Measurements from ENCODE around the gene UNKL. TPM values are rescaled to one million over a fixed set of nuclear protein-coding genes. Genes with fewer than 3 reads are reported as not detected.
A peak's percentile ranks its signal among the peaks of the same experiment; 100 is the strongest.

The UNKL gene
- polyA plus RNA-seq, 6 donors from 2014 or later, result 7.2 to 25.7 (median 9.2) TPM

GRCh38 chr16:1366712-1367299 lies 47.7 kb downstream of the UNKL start:
- no peaks in the 10 kb centered on the region for H3K36me3 Mint-ChIP-seq
- ATAC-seq (ENCODE audit: low read depth in 2 of 2) (no peak), DNase-seq (no peak)
- peak overlapping the region in 1 of 6 donors; percentile 91 for H3K27ac Mint-ChIP-seq
- H3K27me3 Mint-ChIP-seq, result no peaks in the 10 kb centered on the region
- no peaks in the 10 kb centered on the region for H3K9me3 Mint-ChIP-seq
- peak overlapping the region in 1 of 8 donors; percentile 42 for H3K4me3 Mint-ChIP-seq
- H3K4me1 Mint-ChIP-seq, result peaks cover 0 to 4% (median 0%) of the 10 kb centered on the region in 3 donors

DNA sequence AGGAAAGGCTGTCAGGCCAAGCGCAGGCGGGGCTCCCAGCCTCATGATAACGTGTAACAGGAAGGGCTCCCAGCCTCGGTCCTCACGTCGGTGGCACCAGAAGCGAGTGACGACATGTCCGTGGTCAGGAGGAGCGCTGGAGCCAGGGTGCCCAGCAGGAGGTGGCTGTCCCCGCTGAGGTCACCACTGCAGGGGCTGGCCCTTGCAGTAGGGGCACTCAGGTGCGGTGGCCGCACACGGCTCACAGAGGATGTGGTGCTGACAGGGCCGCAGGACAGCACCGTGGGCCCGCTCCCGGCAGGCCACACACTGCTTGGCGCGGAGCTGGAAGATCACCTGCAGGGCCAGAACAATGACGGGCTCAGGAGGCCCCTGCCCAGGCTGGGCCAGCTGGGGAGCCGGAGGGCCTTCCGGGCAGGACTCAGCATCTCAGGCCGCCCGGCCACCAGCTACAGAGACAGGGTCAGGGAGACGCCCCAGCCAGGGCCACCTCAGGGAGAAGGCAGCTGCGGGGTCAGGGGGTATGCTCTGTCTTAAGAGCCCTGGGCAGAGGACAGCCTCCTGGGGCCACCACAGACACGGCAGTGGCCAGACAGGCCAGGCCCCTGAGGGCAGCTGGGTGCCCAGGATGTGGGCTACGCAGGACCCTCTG lies 48.3 kb downstream of the UNKL start:
- Mint-ChIP-seq H3K36me3 (no peaks in the 10 kb centered on the region), H3K27me3 (no peaks in the 10 kb centered on the region), H3K27ac (peak overlapping the region in 2 of 6 donors; percentile 25 to 91), H3K4me1 (peaks cover 0 to 4% (median 0%) of the 10 kb centered on the region in 3 donors), H3K9me3 (no peaks in the 10 kb centered on the region), H3K4me3 (peak overlapping the region in 3 of 8 donors; percentile 42 to 70 (median 61))
- DNase-seq (no peak), ATAC-seq (ENCODE audit: low read depth in 2 of 2) (no peak)

DNA sequence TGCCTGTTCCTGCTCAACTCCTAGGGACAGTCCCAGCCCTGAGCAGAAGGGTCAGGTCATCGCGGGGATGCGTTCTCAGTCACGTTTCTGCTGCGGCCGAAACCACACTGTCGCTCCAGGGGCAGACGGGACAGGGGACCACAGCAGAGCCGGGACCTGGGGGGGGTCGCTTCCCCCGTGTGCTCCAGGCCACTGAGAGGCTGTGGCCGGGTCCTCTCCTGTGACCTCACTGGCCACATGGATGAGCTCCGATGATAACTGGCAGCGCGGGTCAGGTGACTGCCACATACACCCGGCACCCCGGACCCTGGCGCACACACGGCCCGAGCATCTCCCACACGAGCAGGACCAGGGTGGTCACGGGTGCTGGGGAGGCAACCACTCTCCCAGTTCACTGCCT lies 50.0 kb downstream of the UNKL start:
- no peak overlapping the region for H3K27ac Mint-ChIP-seq

DNA sequence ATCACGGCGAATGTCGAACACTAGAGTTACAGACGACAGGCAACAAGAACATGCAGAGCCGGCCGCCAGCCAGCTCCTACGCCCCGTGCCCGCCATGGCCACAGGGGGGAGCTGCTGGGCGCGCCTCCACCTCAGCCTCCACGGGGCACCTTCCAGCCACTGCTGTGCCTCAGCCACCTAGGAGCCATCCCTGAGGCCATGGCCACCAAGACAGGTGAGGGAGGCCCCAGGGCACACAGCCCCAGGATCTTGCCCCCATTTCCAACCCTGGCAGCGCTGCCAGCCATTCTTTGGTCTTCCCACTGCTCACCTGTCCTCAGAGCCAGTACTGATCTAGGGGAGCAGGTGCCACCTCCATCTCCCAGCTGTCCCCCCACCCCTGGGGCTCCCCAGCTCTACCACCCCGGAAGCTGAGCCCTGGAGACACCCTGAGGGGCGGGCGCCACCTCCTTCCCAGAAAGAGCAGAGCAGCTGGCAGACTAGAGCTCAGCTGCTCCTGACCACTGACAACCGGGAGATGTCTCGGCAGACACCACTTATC lies 50.9 kb downstream of the UNKL start:
- no peaks in the 10 kb centered on the region for H3K36me3 Mint-ChIP-seq
- ATAC-seq (ENCODE audit: low read depth in 2 of 2) (peak; percentile 94 to 97), DNase-seq (peak; percentile 62)
- H3K4me3 Mint-ChIP-seq, result no peak overlapping the region
- peak overlapping the region in 3 of 6 donors; percentile 42 to 69 (median 60) for H3K27ac Mint-ChIP-seq
- H3K4me1 Mint-ChIP-seq, result peaks cover 0 to 4% (median 0%) of the 10 kb centered on the region in 3 donors
- H3K9me3 Mint-ChIP-seq, result no peaks in the 10 kb centered on the region
- no peaks in the 10 kb centered on the region for H3K27me3 Mint-ChIP-seq

More for the DNA sequence above, 50.0 kb downstream of the UNKL start:
- Mint-ChIP-seq H3K4me3 (no peak overlapping the region), H3K36me3 (no peaks in the 10 kb centered on the region), H3K27me3 (no peaks in the 10 kb centered on the region), H3K4me1 (peaks cover 0 to 4% (median 0%) of the 10 kb centered on the region in 3 donors), H3K9me3 (no peaks in the 10 kb centered on the region)
- DNase-seq (no peak), ATAC-seq (ENCODE audit: low read depth in 2 of 2) (no peak)

- H3K4me1 Mint-ChIP-seq, result peaks cover 3 to 4% (median 4%) of the 10 kb centered on the region in 3 donors
- H3K4me3 Mint-ChIP-seq, result peak overlapping the region in 1 of 8 donors; percentile 23
- no peaks in the 10 kb centered on the region for H3K27me3 Mint-ChIP-seq
- peak overlapping the region in 2 of 6 donors; percentile 29 to 61 for H3K27ac Mint-ChIP-seq
- DNase-seq (no peak), ATAC-seq (ENCODE audit: low read depth in 2 of 2) (no peak)
- no peaks in the 10 kb centered on the region for H3K36me3 Mint-ChIP-seq
- no peaks in the 10 kb centered on the region for H3K9me3 Mint-ChIP-seq
These were observed 51.7 kb downstream of the UNKL start for GRCh38 chr16:1362807-1363206.

DNA sequence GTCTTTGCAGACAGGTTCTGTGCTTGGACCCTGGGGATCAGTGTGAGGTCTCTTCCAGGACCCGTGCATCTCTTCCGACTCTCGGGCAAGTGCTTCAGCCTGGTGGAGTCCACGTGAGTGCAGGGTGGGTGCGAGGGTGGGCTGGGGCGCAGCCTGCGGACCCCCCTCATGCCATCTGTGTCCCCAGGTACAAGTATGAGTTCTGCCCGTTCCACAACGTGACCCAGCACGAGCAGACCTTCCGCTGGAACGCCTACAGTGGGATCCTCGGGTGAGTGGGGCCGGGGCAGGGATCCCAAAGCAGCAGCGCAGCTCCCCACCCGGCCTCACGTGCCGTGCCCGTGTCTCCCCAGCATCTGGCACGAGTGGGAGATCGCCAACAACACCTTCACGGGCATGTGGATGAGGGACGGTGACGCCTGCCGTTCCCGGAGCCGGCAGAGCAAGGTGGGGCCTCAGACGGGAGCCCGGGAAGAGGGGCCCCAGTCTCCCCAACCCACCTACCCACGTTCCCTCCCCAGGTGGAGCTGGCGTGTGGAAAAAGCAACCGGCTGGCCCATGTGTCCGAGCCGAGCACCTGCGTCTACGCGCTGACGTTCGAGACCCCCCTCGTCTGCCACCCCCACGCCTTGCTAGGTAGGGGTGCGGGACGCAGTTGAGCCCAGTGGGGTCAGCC lies 52.7 kb downstream of the UNKL start:
- Mint-ChIP-seq H3K27me3 (no peaks in the 10 kb centered on the region), H3K36me3 (no peaks in the 10 kb centered on the region)

GRCh38 chr16:1357906-1358566 lies 56.5 kb downstream of the UNKL start:
- H3K4me3 Mint-ChIP-seq, result peak overlapping the region in 3 of 8 donors; percentile 11 to 74 (median 16)
- H3K36me3 Mint-ChIP-seq, result no peaks in the 10 kb centered on the region
- H3K27ac Mint-ChIP-seq, result peak overlapping the region in 3 of 6 donors; percentile 6 to 84 (median 54)
- no peak for DNase-seq
- H3K27me3 Mint-ChIP-seq, result no peaks in the 10 kb centered on the region
- H3K9me3 Mint-ChIP-seq, result no peaks in the 10 kb centered on the region
- peaks cover 20 to 25% (median 21%) of the 10 kb centered on the region in 3 donors for H3K4me1 Mint-ChIP-seq
- ATAC-seq (ENCODE audit: low read depth in 2 of 2), result no peak

More for the DNA sequence above, 52.7 kb downstream of the UNKL start:
- Mint-ChIP-seq H3K4me1 (peaks cover 3 to 4% (median 4%) of the 10 kb centered on the region in 3 donors), H3K4me3 (no peak overlapping the region), H3K9me3 (no peaks in the 10 kb centered on the region), H3K27ac (peak overlapping the region in 1 of 6 donors; percentile 39)
- DNase-seq, result no peak
- no peak for ATAC-seq (ENCODE audit: low read depth in 2 of 2)

GRCh38 chr16:1356061-1356900 lies 58.2 kb downstream of the UNKL start:
- Mint-ChIP-seq H3K27me3 (no peaks in the 10 kb centered on the region), H3K27ac (peak overlapping the region in 2 of 6 donors; percentile 56 to 59), H3K4me1 (peaks cover 24 to 32% (median 31%) of the 10 kb centered on the region in 3 donors), H3K4me3 (peak overlapping the region in 2 of 8 donors; percentile 62 to 71), H3K36me3 (no peaks in the 10 kb centered on the region), H3K9me3 (no peaks in the 10 kb centered on the region)
- ATAC-seq (ENCODE audit: low read depth in 2 of 2) (no peak), DNase-seq (no peak)

- Mint-ChIP-seq H3K4me3 (peak overlapping the region in 2 of 8 donors; percentile 47 to 71), H3K36me3 (no peaks in the 10 kb centered on the region), H3K27me3 (no peaks in the 10 kb centered on the region), H3K9me3 (no peaks in the 10 kb centered on the region), H3K27ac (peak overlapping the region in 1 of 6 donors; percentile 59), H3K4me1 (peaks cover 28 to 37% (median 31%) of the 10 kb centered on the region in 3 donors)
- ATAC-seq (ENCODE audit: low read depth in 2 of 2) (no peak), DNase-seq (no peak)
These were observed 58.9 kb downstream of the UNKL start for GRCh38 chr16:1355591-1355990.

- Mint-ChIP-seq H3K4me3 (peak overlapping the region in 4 of 8 donors; percentile 37 to 72 (median 53)), H3K4me1 (peaks cover 31 to 43% (median 34%) of the 10 kb centered on the region in 3 donors), H3K27me3 (no peaks in the 10 kb centered on the region), H3K36me3 (no peaks in the 10 kb centered on the region), H3K27ac (peak overlapping the region in 1 of 6 donors; percentile 59), H3K9me3 (no peaks in the 10 kb centered on the region)
- DNase-seq, result no peak
- no peak for ATAC-seq (ENCODE audit: low read depth in 2 of 2)
These were observed 59.5 kb downstream of the UNKL start for GRCh38 chr16:1354815-1355540.

DNA sequence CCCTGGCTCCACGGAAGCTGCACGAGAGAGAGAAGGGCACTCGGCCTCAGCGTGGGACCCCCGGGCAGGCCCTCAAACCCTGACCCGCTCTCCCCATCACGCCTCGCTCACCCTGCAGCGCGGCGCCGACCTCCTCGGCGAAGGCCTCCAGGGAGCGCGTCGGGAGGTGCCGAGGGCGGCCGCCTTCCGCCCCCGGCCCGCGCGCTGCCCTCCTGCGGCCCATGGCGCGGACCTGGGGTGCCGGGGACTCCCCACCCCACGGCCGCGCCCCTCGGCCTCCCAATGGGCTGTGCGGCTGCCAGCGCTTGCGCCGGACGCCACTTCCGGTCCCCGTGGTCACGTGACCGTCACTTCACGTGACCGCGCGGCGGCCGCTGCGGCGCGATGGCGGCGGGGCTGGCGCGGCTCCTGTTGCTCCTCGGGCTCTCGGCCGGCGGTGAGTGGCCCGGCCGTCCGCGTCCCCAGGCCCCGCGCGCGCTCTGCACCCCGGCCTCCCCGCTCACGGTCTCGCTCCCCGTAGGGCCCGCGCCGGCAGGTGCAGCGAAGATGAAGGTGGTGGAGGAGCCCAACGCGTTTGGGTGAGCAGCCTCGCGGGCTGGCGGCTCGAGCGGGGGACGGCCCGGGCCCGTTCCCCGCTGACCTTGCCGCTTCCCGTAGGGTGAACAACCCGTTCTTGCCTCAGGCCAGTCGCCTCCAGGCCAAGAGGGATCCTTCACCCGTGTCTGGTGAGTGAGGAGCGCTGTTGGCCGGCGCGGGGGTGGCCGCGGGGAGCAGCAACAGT lies 62.7 kb downstream of the UNKL start, which contains the start of the genes GNPTG and TSR3:
TSS of gene GNPTG (plus strand) at position 350 of the 781 bp plus-strand sequence. CDS start at position 385, 35 bp downstream.
TSS of gene TSR3 (minus strand) at position 297 of the 781 bp plus-strand sequence. CDS start at position 223, 74 bp downstream.
- peak within 1 kb of the TSS; percentile 82 to 93 (median 87) for H3K27ac Mint-ChIP-seq
- peaks cover 27 to 44% (median 32%) of the 10 kb centered on the region in 3 donors for H3K4me1 Mint-ChIP-seq
- H3K9me3 Mint-ChIP-seq, result no peaks in the 10 kb centered on the region
- DNase-seq, result peak; percentile 86
- no peaks in the 10 kb centered on the region for H3K27me3 Mint-ChIP-seq
- peak within 1 kb of the TSS; percentile 76 to 93 (median 88) for H3K4me3 Mint-ChIP-seq
- no peaks in the 10 kb centered on the region for H3K36me3 Mint-ChIP-seq
- ATAC-seq (ENCODE audit: low read depth in 2 of 2), result peak; percentile 92 to 94

Data from naive B cell (primary cell).